Hematopoietic multipotent progenitor cell (in vitro differentiated cells): ENCODE data around the gene SEMA4C. TPM values are rescaled to one million over a fixed set of nuclear protein-coding genes. Genes with fewer than 3 reads are reported as not detected.

Source experiments
- DNase-seq, 3 donors: peaks; one replicate each; pipeline ENCODE4 v3.0.0-alpha.2; 2011 to 2015; ENCODE audit warnings: low read depth in 2 of 3, low spot score in 2 of 3
- total RNA-seq: library from RNA; depleted of rRNA; stranded (reverse); fragments of >200 nt; gene quantifications from one replicate; pipeline ENCODE4 v1.2.3, GENCODE V29; 2012

Gene SEMA4C
- total RNA-seq, 1 donor: 26.1 TPM

- no peak for DNase-seq
Measured at GRCh38 chr2:96824079-96824870, 45.6 kb downstream of the SEMA4C start.

- DNase-seq: no peak
Measured at GRCh38 chr2:96823198-96823597, 46.7 kb downstream of the SEMA4C start.

- DNase-seq: no peak
Measured at GRCh38 chr2:96822786-96823185, 47.1 kb downstream of the SEMA4C start.

GRCh38 chr2:96821113-96821675 is 48.7 kb downstream of the SEMA4C start:
- DNase-seq: no peak

DNA sequence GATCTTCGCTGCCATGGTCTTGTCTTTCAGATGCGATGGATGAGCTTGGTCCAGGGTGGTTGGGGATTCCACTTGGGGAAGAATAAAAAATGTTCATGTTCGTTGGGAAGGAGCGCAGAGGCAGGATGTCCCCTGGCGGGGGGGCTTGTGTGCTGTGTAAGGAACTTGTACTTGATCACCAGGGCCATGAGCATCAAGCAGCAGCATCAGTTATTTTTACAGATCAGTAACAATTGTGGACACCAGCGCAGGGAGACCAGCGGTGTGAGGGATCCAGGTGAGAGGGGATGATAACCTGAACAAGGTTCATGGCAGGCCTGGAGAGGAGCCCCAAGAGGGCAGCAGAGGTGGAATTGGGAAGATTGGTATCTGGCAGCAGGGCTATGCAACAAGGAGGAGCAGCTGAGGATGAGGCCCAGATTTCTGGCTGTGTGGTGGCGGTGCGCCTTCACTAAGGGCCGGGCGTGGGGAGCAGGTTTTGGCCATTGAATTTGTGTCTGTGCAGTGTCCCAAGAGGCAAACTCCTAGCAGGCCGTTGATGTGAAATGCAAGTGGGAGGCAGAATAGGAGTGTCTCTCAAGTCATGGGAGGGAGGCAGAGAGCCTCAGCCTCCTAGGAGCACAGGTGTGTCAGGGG is 49.9 kb downstream of the SEMA4C start:
- DNase-seq: no peak

DNA sequence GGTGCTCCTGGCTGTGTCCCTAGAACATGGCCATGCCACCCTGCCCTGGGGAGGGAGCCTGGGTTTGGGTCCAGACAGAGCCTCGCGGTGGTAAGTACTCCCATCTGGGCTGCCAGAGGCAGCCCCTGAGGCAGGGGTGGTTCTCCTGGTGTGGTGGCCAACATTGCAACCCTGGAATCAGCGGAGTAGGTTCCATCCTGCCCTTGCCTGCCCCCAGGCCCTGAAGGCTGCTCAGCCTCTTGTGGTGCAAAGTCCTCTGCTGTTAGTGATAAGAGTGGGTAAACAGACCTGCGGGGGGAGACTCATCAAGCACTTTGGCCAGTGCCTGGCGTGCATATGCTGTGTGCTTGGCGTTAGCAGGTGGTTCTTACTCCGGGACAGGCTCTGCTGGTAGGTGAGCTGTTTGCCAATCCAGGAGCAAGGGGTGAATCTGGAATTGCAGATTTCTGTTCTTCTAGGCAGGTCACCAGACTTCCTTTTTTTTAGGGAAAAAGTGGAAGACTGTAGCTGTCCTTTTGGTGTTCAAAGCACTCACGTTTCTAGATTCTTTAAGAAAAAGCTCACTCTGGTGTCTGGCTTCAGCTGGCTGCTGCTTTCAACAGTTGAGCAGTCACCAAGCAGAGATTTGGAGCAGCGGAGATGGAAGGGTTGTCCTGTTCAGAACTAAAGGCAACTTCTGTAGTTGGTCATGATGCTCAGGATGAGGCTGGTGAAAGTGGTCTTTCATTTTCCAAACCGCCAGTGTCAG is 50.6 kb downstream of the SEMA4C start:
- DNase-seq: peak in 2 of 3 donors; percentile 41 to 58

- no peak for DNase-seq
Measured at GRCh38 chr2:96817882-96818281, 52.0 kb downstream of the SEMA4C start.

DNA sequence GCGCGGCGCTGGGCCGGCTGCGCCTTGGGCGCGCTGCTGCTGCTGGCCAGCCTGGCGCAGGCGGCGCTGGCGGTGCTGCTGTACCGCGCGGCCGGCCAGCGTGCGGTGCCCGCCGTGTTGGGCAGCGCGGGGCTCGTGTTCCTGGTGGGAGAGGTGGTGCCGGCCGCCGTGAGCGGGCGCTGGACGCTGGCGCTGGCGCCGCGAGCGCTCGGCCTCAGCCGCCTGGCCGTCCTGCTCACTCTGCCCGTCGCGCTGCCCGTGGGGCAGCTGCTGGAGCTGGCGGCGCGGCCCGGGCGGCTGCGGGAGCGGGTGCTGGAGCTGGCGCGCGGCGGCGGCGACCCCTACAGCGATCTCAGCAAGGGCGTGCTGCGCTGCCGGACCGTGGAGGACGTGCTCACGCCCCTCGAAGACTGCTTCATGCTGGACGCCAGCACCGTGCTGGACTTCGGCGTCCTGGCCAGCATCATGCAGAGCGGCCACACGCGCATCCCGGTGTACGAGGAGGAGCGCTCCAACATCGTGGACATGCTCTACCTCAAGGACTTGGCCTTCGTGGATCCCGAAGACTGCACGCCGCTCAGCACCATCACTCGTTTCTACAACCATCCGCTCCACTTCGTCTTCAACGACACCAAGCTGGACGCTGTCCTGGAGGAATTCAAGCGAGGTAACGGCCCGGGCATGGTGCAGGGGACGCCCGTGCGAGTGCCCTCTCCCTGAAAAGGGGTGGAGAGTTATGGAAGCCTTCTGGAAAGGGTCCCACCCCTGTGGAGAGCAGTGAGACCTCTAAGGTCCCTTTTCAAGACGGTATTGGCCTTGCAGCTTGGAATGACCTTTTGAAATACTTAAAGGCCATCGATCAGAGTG is 52.8 kb downstream of the SEMA4C start:
- DNase-seq: no peak

DNA sequence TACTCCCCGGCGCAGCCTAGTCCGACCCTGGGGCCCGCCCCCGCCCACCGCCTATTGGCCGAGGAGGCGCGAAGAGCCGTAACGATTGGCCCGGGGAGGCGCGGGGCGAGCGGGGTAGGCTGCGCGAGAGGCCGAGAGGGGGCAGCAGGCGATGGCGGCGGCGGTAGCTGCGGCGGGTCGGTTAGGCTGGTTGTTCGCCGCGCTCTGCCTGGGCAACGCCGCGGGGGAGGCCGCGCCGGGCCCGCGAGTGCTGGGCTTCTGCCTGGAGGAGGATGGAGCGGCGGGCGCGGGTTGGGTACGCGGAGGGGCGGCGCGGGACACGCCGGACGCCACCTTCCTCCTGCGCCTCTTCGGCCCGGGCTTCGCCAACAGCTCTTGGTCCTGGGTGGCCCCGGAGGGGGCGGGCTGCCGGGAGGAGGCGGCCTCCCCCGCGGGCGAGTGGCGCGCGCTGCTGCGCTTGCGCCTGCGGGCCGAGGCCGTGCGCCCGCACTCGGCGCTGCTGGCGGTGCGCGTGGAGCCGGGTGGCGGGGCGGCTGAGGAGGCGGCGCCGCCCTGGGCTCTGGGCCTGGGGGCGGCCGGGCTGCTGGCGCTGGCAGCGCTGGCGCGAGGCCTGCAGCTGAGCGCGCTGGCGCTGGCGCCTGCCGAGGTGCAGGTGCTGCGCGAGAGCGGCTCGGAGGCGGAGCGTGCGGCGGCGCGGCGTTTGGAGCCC is 53.6 kb downstream of the SEMA4C start, which contains the start of gene CNNM3:
Gene CNNM3, plus strand, starts transcription at position 142 of the 709 bp plus-strand sequence. Its CDS starts 10 bp downstream, at position 152.
- peak; percentile 81 to 95 (median 92) for DNase-seq

DNA sequence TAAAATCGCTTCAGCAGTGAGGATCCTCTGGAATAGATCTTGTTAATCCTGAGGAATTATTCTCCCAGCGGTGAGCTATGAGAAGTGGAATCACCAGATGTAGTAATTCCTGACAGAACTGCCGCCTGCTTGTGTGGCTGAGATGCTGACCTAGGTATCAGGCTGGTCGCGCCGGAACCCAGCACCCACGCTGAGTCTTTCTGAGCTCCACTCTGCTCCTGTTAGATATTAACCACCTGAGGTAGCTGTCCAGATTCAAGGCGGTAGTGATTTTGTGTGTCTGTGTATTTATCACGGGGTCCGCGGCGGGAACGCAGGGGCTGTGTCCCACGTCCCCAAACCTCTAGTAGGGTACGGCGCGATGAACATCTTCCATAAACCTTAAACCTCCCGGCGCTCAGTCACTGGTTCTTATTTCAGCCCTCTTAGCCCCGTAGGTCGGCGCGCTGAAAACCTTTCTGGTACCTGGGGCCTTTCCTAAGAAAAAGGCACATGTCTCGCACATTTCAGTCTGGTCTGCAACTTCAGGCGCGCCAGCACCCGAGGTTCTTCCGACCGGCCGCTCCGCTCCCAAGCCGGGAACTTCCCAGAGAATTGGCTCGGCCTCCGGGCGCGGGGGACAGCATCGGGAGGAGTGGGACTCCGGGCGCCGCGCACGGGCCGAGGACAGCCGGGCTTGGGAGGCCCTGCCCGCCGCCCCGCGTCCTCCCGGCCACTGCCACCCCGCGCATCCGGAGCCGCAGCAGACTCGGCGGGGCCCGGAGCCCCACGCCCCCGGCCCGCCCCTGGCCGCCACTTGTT is 54.4 kb downstream of the SEMA4C start:
- peak in 1 of 3 donors; percentile 27 for DNase-seq

GRCh38 chr2:96813656-96814055 is 56.2 kb downstream of the SEMA4C start:
- DNase-seq: no peak

DNA sequence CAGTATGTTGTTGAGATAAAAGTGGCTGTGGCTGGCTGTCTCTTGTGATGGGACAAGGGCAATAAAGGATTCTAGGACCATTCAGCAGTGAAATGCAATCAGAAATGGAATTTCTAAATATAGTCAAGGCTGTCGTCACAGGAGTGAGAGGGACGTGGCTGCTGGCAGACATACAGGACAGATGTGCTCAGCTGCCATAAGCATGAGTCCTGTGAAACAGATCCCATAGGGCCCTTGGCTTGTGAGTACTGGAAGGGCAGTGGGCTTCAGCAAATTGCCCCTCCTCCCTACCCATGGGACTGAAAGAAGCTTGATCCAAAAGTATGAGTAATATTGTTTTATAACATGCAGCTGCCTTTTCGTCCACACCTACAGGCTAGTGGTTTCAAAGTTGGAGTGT is 58.0 kb downstream of the SEMA4C start:
- DNase-seq: no peak

GRCh38 chr2:96810783-96811192 is 59.1 kb downstream of the SEMA4C start:
- no peak for DNase-seq

DNA sequence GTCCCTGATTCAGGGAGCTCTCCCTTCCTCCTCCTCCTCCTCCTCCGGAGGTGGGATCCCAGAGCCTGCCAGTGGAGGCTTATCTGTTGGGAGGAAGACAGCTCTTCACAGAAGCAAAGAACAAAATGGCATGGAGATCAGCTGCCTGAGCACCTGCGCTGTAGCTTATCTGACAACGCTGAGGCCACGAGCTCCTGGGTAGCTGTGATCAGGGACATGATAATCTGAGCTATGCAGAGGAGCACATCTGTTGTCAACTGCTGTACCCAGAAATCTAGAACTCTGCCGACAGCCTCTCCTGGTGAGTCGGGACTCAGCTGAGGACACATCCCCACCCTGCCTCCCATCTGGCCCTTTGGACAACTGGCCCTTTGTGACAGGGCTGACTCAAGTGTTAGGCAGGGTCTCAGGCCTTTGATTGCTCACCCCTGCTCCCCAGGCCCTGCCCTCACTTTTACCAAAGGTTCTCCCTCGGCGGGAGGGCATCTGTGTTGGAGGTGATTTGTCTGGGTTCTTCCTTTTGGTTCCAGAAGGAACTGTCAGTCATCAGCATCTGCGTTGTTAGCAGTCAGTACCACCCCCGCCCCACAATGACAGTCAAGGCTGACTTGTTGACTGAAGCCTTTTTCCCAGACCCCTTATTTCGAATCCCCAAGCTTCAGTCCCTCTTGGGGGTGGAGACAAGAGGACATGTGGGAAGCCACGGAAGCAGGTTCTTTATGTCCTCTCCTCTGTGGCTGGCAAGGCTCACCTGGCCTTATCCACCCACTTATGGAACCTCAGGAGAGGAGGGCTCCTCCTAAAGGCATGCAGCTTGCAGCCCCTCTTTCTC is 59.7 kb downstream of the SEMA4C start:
- DNase-seq: no peak
